ENCODE data around the gene OR9Q1.

OR9Q1 gene

GRCh38 chr11:58030653-58031052 lies 7.0 kb downstream of the OR9Q1 start, which contains the start of gene OR6Q1:
OR6Q1 (plus strand) TSS chr11:58030953; CDS start chr11:58030953, 0 bp downstream.
- no peak for DNase-seq (ENCODE audit: low read depth)
- no peak for TF ChIP-seq CTCF (IDR thresholded peaks at IDR 0.05; ENCODE audit: insufficient read depth, low read depth, low read length, missing control alignments)
- no peak within 1 kb of the TSS for H3K4me3 ChIP-seq (ENCODE audit: low read length)

- H3K4me3 ChIP-seq (ENCODE audit: low read length), result no peak overlapping the region
- DNase-seq (ENCODE audit: low read depth), result no peak
- no peak for TF ChIP-seq CTCF (IDR thresholded peaks at IDR 0.05; ENCODE audit: insufficient read depth, low read depth, low read length, missing control alignments)
These were observed 10.8 kb downstream of the OR9Q1 start for GRCh38 chr11:58034471-58034870.

GRCh38 chr11:58039589-58039988 lies 15.9 kb downstream of the OR9Q1 start:
- no peak for TF ChIP-seq CTCF (IDR thresholded peaks at IDR 0.05; ENCODE audit: insufficient read depth, low read depth, low read length, missing control alignments)
- H3K4me3 ChIP-seq (ENCODE audit: low read length), result no peak overlapping the region
- no peak for DNase-seq (ENCODE audit: low read depth)

- no peak for TF ChIP-seq CTCF (IDR thresholded peaks at IDR 0.05; ENCODE audit: insufficient read depth, low read depth, low read length, missing control alignments)
- H3K4me3 ChIP-seq (ENCODE audit: low read length), result no peak overlapping the region
These were observed 19.7 kb downstream of the OR9Q1 start for GRCh38 chr11:58043379-58043778.

GRCh38 chr11:58046231-58046630 lies 22.6 kb downstream of the OR9Q1 start:
- no peak for TF ChIP-seq CTCF (IDR thresholded peaks at IDR 0.05; ENCODE audit: insufficient read depth, low read depth, low read length, missing control alignments)
- DNase-seq (ENCODE audit: low read depth), result peak; percentile 58
- H3K4me3 ChIP-seq (ENCODE audit: low read length), result no peak overlapping the region

More at GRCh38 chr11:58043379-58043778, 19.7 kb downstream of the OR9Q1 start:
- no peak for DNase-seq (ENCODE audit: low read depth)

GRCh38 chr11:58047818-58048217 lies 24.1 kb downstream of the OR9Q1 start:
- no peak overlapping the region for H3K4me3 ChIP-seq (ENCODE audit: low read length)
- no peak for TF ChIP-seq CTCF (IDR thresholded peaks at IDR 0.05; ENCODE audit: insufficient read depth, low read depth, low read length, missing control alignments)
- DNase-seq (ENCODE audit: low read depth), result no peak

- DNase-seq (ENCODE audit: low read depth), result no peak
- H3K4me3 ChIP-seq (ENCODE audit: low read length), result no peak overlapping the region
- no peak for TF ChIP-seq CTCF (IDR thresholded peaks at IDR 0.05; ENCODE audit: insufficient read depth, low read depth, low read length, missing control alignments)
These were observed 32.2 kb downstream of the OR9Q1 start for GRCh38 chr11:58055806-58056401.

All from epithelial cell of esophagus (primary cell).